ENCODE measurements around the gene CSTF1. TPM values are rescaled to one million over a fixed set of nuclear protein-coding genes. Genes with fewer than 3 reads are reported as not detected.

The CSTF1 gene
- total and polyA plus RNA-seq, 2 experiments from 2014 or later, result 15.4 to 34.8 TPM

GRCh38 chr20:56417911-56418310 is 25.5 kb downstream of the CSTF1 start:
- Histone ChIP-seq H3K27ac (no peak overlapping the region), H4K20me1 (ENCODE audit: insufficient read depth, poor library complexity, severe bottlenecking) (no peaks in the 10 kb centered on the region), H3K4me3 (no peak overlapping the region), H3K4me1 (ENCODE audit: insufficient read depth) (no peaks in the 10 kb centered on the region), H2AFZ (no peak overlapping the region), H3K27me3 (no peaks in the 10 kb centered on the region), H3K79me2 (no peaks in the 10 kb centered on the region), H3K36me3 (replicated peaks; ENCODE audit: insufficient read depth, low read depth) (no peaks in the 10 kb centered on the region), H3K4me2 (no peak overlapping the region), H3K9me2 (replicated peaks; ENCODE audit: insufficient read depth) (no peaks in the 10 kb centered on the region), H3K9me3 (ENCODE audit: low read depth) (no peaks in the 10 kb centered on the region)
- TF ChIP-seq CTCF (IDR thresholded peaks at IDR 0.05; ENCODE audit: poor library complexity) (no peak), EZH2 (IDR thresholded peaks at IDR 0.05; ENCODE audit: borderline replicate concordance) (no peak), EZH2phosphoT487 (IDR thresholded peaks at IDR 0.05; ENCODE audit: low read depth, severe bottlenecking, unreplicated experiment) (no peak)
- DNase-seq (ENCODE audit: low spot score), result no peak
- WGBS (ENCODE audit: low lambda C conversion rate, missing lambda C conversion rate), result 92% methylated on average over 4 of the region's 4 CpGs

GRCh38 chr20:56418385-56418861 is 26.0 kb downstream of the CSTF1 start:
- Histone ChIP-seq H3K27me3 (no peaks in the 10 kb centered on the region), H4K20me1 (ENCODE audit: insufficient read depth, poor library complexity, severe bottlenecking) (no peaks in the 10 kb centered on the region), H3K4me1 (ENCODE audit: insufficient read depth) (no peaks in the 10 kb centered on the region), H3K27ac (no peak overlapping the region), H3K36me3 (replicated peaks; ENCODE audit: insufficient read depth, low read depth) (no peaks in the 10 kb centered on the region), H3K9me3 (ENCODE audit: low read depth) (no peaks in the 10 kb centered on the region), H2AFZ (no peak overlapping the region), H3K79me2 (no peaks in the 10 kb centered on the region), H3K4me2 (no peak overlapping the region), H3K9me2 (replicated peaks; ENCODE audit: insufficient read depth) (no peaks in the 10 kb centered on the region), H3K4me3 (no peak overlapping the region)
- 88% methylated on average over 11 of the region's 11 CpGs for WGBS (ENCODE audit: low lambda C conversion rate, missing lambda C conversion rate)
- DNase-seq (ENCODE audit: low spot score), result no peak
- TF ChIP-seq EZH2 (IDR thresholded peaks at IDR 0.05; ENCODE audit: borderline replicate concordance) (no peak), EZH2phosphoT487 (IDR thresholded peaks at IDR 0.05; ENCODE audit: low read depth, severe bottlenecking, unreplicated experiment) (no peak)

GRCh38 chr20:56420028-56420427 is 27.6 kb downstream of the CSTF1 start:
- no peak overlapping the region for H3K27ac ChIP-seq
- no peaks in the 10 kb centered on the region for H4K20me1 ChIP-seq (ENCODE audit: insufficient read depth, poor library complexity, severe bottlenecking)
- no peak for TF ChIP-seq EZH2phosphoT487 (IDR thresholded peaks at IDR 0.05; ENCODE audit: low read depth, severe bottlenecking, unreplicated experiment)
- no peak for TF ChIP-seq EZH2 (IDR thresholded peaks at IDR 0.05; ENCODE audit: borderline replicate concordance)
- TF ChIP-seq CTCF (IDR thresholded peaks at IDR 0.05; ENCODE audit: poor library complexity), result no peak
- no peaks in the 10 kb centered on the region for H3K9me3 ChIP-seq (ENCODE audit: low read depth)
- no peak overlapping the region for H3K4me2 ChIP-seq
- H2AFZ ChIP-seq, result no peak overlapping the region
- WGBS (ENCODE audit: low lambda C conversion rate, missing lambda C conversion rate), result 74% methylated on average over 2 of the region's 2 CpGs
- H3K9me2 ChIP-seq (replicated peaks; ENCODE audit: insufficient read depth), result no peaks in the 10 kb centered on the region
- no peaks in the 10 kb centered on the region for H3K4me1 ChIP-seq (ENCODE audit: insufficient read depth)
- no peaks in the 10 kb centered on the region for H3K36me3 ChIP-seq (replicated peaks; ENCODE audit: insufficient read depth, low read depth)
- H3K4me3 ChIP-seq, result no peak overlapping the region
- DNase-seq (ENCODE audit: low spot score), result no peak
- H3K27me3 ChIP-seq, result no peaks in the 10 kb centered on the region
- H3K79me2 ChIP-seq, result no peaks in the 10 kb centered on the region

- no peak overlapping the region for H2AFZ ChIP-seq
- no peaks in the 10 kb centered on the region for H3K36me3 ChIP-seq (replicated peaks; ENCODE audit: insufficient read depth, low read depth)
- 81% methylated on average over 11 of the region's 11 CpGs for WGBS (ENCODE audit: low lambda C conversion rate, missing lambda C conversion rate)
- no peak overlapping the region for H3K4me2 ChIP-seq
- no peaks in the 10 kb centered on the region for H3K9me3 ChIP-seq (ENCODE audit: low read depth)
- no peaks in the 10 kb centered on the region for H3K27me3 ChIP-seq
- H3K79me2 ChIP-seq, result no peaks in the 10 kb centered on the region
- no peaks in the 10 kb centered on the region for H4K20me1 ChIP-seq (ENCODE audit: insufficient read depth, poor library complexity, severe bottlenecking)
- no peak overlapping the region for H3K27ac ChIP-seq
- DNase-seq (ENCODE audit: low spot score), result no peak
- no peaks in the 10 kb centered on the region for H3K9me2 ChIP-seq (replicated peaks; ENCODE audit: insufficient read depth)
- H3K4me3 ChIP-seq, result no peak overlapping the region
- H3K4me1 ChIP-seq (ENCODE audit: insufficient read depth), result no peaks in the 10 kb centered on the region
- no peak for TF ChIP-seq CTCF (IDR thresholded peaks at IDR 0.05; ENCODE audit: poor library complexity)
- no peak for TF ChIP-seq EZH2phosphoT487 (IDR thresholded peaks at IDR 0.05; ENCODE audit: low read depth, severe bottlenecking, unreplicated experiment)
- no peak for TF ChIP-seq EZH2 (IDR thresholded peaks at IDR 0.05; ENCODE audit: borderline replicate concordance)
These were observed 28.7 kb downstream of the CSTF1 start for GRCh38 chr20:56420940-56421688.

Measured in hepatocyte (in vitro differentiated cells).